Panc1 (cell line): Measurements from ENCODE around the gene STK39.

ENCODE experiments used
- CTCF ChIP-seq: fragments of 450-650 bp; IDR thresholded peaks from 2 replicates; pipeline ENCODE4 v1.5.1; 2017; ENCODE audit warnings: mild to moderate bottlenecking
- POLR2AphosphoS5 ChIP-seq: IDR thresholded peaks from 2 replicates; pipeline ENCODE4 v1.6.1; 2012; ENCODE audit warnings: mild to moderate bottlenecking, low read depth, low read length, moderate library complexity
- REST ChIP-seq, 2 experiments: IDR thresholded peaks; 2 replicates each; pipeline ENCODE4 v1.6.1; 2011 to 2012; ENCODE audit warnings: low read depth in 2 of 2, control low read depth in 1 of 2, low read length in 1 of 2, mild to moderate bottlenecking in 1 of 2, moderate library complexity in 1 of 2; ENCODE audit not compliant: insufficient read depth in 1 of 2
- SIN3A ChIP-seq: IDR thresholded peaks from 2 replicates; pipeline ENCODE4 v1.6.1; 2012; ENCODE audit warnings: low read depth, mild to moderate bottlenecking, low read length, moderate library complexity, borderline replicate concordance; ENCODE audit not compliant: insufficient read depth
- TCF7L2 ChIP-seq: IDR thresholded peaks from 2 replicates; pipeline ENCODE4 v1.6.1; 2011; ENCODE audit warnings: mild to moderate bottlenecking, low read depth, low read length, inconsistent platforms

GRCh38 chr2:168176402-168176801, 71.0 kb downstream of the STK39 start:
- TF ChIP-seq POLR2AphosphoS5 (no peak), CTCF (no peak), REST (IDR thresholded peaks at IDR 0.05; ENCODE audit: insufficient read depth in 1 of 2, low read depth in 2 of 2, low read length in 1 of 2) (no peak), TCF7L2 (no peak), SIN3A (no peak)
